Measurements from ENCODE around the gene SLC22A23.

SLC22A23 gene

DNA sequence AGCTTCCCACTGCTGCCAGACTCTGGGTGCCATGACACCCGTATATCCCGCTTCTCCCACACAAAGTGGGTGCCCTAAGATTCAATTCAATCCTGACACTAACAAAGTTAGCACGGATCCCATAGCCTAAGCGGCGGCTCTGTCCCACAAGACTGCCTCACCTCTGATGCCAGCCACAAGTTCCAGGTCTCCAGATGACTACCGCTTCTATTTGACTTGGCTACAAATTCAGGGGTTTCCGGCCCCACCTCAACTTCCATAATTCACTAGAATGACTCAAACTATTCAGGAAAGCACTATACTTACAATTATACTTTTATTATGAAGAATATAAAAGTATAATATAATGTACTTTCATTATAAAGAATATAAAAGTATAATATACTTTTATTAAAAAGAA lies 24.8 kb upstream of the SLC22A23 start:
- no peaks in the 10 kb centered on the region for H3K4me1 ChIP-seq (ENCODE audit: control insufficient read depth, low read length)
- H3K79me2 ChIP-seq (ENCODE audit: control insufficient read depth, low read length) = no peaks in the 10 kb centered on the region
- no peak overlapping the region for H3K4me2 ChIP-seq (ENCODE audit: low read length)
- H3K9me3 ChIP-seq (ENCODE audit: control insufficient read depth, insufficient read depth, low read length) = peaks cover 4% of the 10 kb centered on the region; the same call in 1 of the 2 replicates
- no peaks in the 10 kb centered on the region; the same call in 1 of the 2 replicates for H3K27me3 ChIP-seq (ENCODE audit: control insufficient read depth, low read length)
- H3K36me3 ChIP-seq (ENCODE audit: control insufficient read depth, low read length) = no peaks in the 10 kb centered on the region
- H3K4me3 ChIP-seq (ENCODE audit: low read length) = no peak overlapping the region
- H3F3A ChIP-seq (ENCODE audit: control insufficient read depth, insufficient read depth) = no peaks in the 10 kb centered on the region
- no peaks in the 10 kb centered on the region for H4K20me1 ChIP-seq (ENCODE audit: control insufficient read depth, insufficient read depth, low read depth, low read length)
- no peak overlapping the region for H3K27ac ChIP-seq (ENCODE audit: low read depth, low read length)
- TF ChIP-seq, protein P1, sequence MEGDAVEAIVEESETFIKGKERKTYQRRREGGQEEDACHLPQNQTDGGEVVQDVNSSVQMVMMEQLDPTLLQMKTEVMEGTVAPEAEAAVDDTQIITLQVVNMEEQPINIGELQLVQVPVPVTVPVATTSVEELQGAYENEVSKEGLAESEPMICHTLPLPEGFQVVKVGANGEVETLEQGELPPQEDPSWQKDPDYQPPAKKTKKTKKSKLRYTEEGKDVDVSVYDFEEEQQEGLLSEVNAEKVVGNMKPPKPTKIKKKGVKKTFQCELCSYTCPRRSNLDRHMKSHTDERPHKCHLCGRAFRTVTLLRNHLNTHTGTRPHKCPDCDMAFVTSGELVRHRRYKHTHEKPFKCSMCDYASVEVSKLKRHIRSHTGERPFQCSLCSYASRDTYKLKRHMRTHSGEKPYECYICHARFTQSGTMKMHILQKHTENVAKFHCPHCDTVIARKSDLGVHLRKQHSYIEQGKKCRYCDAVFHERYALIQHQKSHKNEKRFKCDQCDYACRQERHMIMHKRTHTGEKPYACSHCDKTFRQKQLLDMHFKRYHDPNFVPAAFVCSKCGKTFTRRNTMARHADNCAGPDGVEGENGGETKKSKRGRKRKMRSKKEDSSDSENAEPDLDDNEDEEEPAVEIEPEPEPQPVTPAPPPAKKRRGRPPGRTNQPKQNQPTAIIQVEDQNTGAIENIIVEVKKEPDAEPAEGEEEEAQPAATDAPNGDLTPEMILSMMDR (IDR thresholded peaks at IDR 0.05; ENCODE audit: low read depth, low read length, poor library complexity, severe bottlenecking) = no peak
- TF ChIP-seq EZH2phosphoT487 (IDR thresholded peaks at IDR 0.05; ENCODE audit: borderline replicate concordance, low read length) = no peak
- no peaks in the 10 kb centered on the region for H3K9me2 ChIP-seq (replicated peaks; ENCODE audit: control insufficient read depth, low read length)

DNA sequence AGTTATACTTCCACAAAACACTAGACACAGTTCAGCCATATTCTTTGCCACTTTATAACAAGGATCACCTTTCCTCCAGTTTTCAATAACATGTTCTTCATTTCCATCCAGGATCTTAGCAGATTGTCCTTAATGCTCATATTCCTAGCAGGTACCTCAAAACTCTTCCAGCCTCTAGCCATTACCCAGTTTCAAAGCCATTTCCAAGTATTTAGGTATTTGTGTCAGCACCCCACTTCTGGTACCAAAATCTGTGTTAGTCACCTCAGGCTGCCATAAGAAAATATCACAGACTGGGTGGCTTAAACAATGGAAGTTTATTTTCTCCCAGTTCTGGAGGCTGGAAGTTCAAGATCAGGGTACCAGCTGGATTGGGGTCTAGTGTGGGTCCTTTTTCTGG lies 23.2 kb upstream of the SLC22A23 start:
- no peak overlapping the region for H3K4me3 ChIP-seq (ENCODE audit: low read length)
- TF ChIP-seq EZH2phosphoT487 (IDR thresholded peaks at IDR 0.05; ENCODE audit: borderline replicate concordance, low read length) = no peak
- TF ChIP-seq, protein P1 (IDR thresholded peaks at IDR 0.05; ENCODE audit: low read depth, low read length, poor library complexity, severe bottlenecking) = no peak
- no peaks in the 10 kb centered on the region for H3K9me2 ChIP-seq (replicated peaks; ENCODE audit: control insufficient read depth, low read length)
- H3K36me3 ChIP-seq (ENCODE audit: control insufficient read depth, low read length) = no peaks in the 10 kb centered on the region
- no peak overlapping the region for H3K4me2 ChIP-seq (ENCODE audit: low read length)
- H3K27ac ChIP-seq (ENCODE audit: low read depth, low read length) = no peak overlapping the region
- H3F3A ChIP-seq (ENCODE audit: control insufficient read depth, insufficient read depth) = no peaks in the 10 kb centered on the region
- H4K20me1 ChIP-seq (ENCODE audit: control insufficient read depth, insufficient read depth, low read depth, low read length) = no peaks in the 10 kb centered on the region
- H3K4me1 ChIP-seq (ENCODE audit: control insufficient read depth, low read length) = no peaks in the 10 kb centered on the region
- peaks cover 4% of the 10 kb centered on the region; the same call in 1 of the 2 replicates for H3K9me3 ChIP-seq (ENCODE audit: control insufficient read depth, insufficient read depth, low read length)
- H3K79me2 ChIP-seq (ENCODE audit: control insufficient read depth, low read length) = no peaks in the 10 kb centered on the region
- no peaks in the 10 kb centered on the region; the same call in 1 of the 2 replicates for H3K27me3 ChIP-seq (ENCODE audit: control insufficient read depth, low read length)

DNA sequence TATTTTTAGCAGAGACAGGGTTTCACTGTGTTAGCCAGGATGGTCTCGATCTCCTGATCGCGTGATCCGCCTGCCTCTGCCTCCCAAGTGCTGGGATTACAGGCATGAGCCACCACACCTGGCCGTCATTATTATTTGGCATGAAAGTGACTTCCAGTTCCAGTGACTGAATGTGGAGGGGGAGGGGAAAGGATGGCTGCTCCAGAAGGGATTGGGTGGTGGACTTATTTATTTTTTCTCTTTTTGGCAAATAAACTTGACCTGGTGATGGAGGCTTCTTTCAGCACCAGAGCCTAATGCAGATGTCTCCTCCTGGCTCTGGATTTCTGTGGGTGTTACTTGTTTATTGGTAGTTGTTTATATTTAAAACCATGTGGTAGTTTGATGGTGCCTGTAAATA lies 16.9 kb upstream of the SLC22A23 start:
- Histone ChIP-seq H3K4me3 (ENCODE audit: low read length) (no peak overlapping the region), H3K27ac (ENCODE audit: low read depth, low read length) (no peak overlapping the region), H3K79me2 (ENCODE audit: control insufficient read depth, low read length) (no peaks in the 10 kb centered on the region), H3K36me3 (ENCODE audit: control insufficient read depth, low read length) (no peaks in the 10 kb centered on the region), H3F3A (ENCODE audit: control insufficient read depth, insufficient read depth) (no peaks in the 10 kb centered on the region), H4K20me1 (ENCODE audit: control insufficient read depth, insufficient read depth, low read depth, low read length) (no peaks in the 10 kb centered on the region), H3K27me3 (ENCODE audit: control insufficient read depth, low read length) (no peaks in the 10 kb centered on the region), H3K4me2 (ENCODE audit: low read length) (no peak overlapping the region), H3K4me1 (ENCODE audit: control insufficient read depth, low read length) (no peaks in the 10 kb centered on the region), H3K9me2 (replicated peaks; ENCODE audit: control insufficient read depth, low read length) (no peaks in the 10 kb centered on the region), H3K9me3 (ENCODE audit: control insufficient read depth, insufficient read depth, low read length) (no peaks in the 10 kb centered on the region)
- TF ChIP-seq EZH2phosphoT487 (IDR thresholded peaks at IDR 0.05; ENCODE audit: borderline replicate concordance, low read length) = no peak
- TF ChIP-seq, protein P1 (IDR thresholded peaks at IDR 0.05; ENCODE audit: low read depth, low read length, poor library complexity, severe bottlenecking) = no peak

Data from DOHH2 (cell line).